IMR-90 (cell line): ENCODE measurements around the gene ZNF358.

Source experiments
- BHLHE40 ChIP-seq: fragments of 150-350 bp; IDR thresholded peaks from 2 replicates; pipeline ENCODE4 v1.6.1; 2016; ENCODE audit warnings: mild to moderate bottlenecking, low read depth, low read length
- CEBPB ChIP-seq: IDR thresholded peaks from 2 replicates; pipeline ENCODE4 v1.6.1; 2012; ENCODE audit warnings: low read depth, low read length, improper control_type of control experiment
- CTCF ChIP-seq: conservative IDR thresholded peaks from 2 replicates; pipeline ENCODE4 v1.5.1; 2012; ENCODE audit warnings: mild to moderate bottlenecking, low read depth, low read length, improper control_type of control experiment
- ELK1 ChIP-seq: fragments of 150-350 bp; IDR thresholded peaks from 2 replicates; pipeline ENCODE4 v1.6.1; 2016; ENCODE audit warnings: low read depth, mild to moderate bottlenecking, low read length, moderate library complexity, borderline replicate concordance
- POLR2A ChIP-seq: IDR thresholded peaks from 2 replicates; pipeline ENCODE4 v1.6.1; 2012; ENCODE audit warnings: mild to moderate bottlenecking, low read depth, low read length
- RAD21 ChIP-seq: IDR thresholded peaks from 2 replicates; pipeline ENCODE4 v1.6.1; 2012; ENCODE audit warnings: low read length, improper control_type of control experiment
- RCOR1 ChIP-seq: IDR thresholded peaks from 2 replicates; pipeline ENCODE4 v1.6.1; 2012; ENCODE audit warnings: mild to moderate bottlenecking, low read length, improper control_type of control experiment; ENCODE audit not compliant: insufficient replicate concordance
- RFX5 ChIP-seq: IDR thresholded peaks from 2 replicates; pipeline ENCODE4 v1.8.0; 2012; ENCODE audit warnings: low read depth, mild to moderate bottlenecking, low read length, moderate library complexity
- USF2 ChIP-seq: fragments of 150-350 bp; IDR thresholded peaks from 2 replicates; pipeline ENCODE4 v1.6.1; 2017; ENCODE audit warnings: mild to moderate bottlenecking, antibody characterized with exemption, low read length, low read depth

- no peak for TF ChIP-seq BHLHE40
- no peak for TF ChIP-seq POLR2A
- no peak for TF ChIP-seq CTCF
- no peak for TF ChIP-seq RFX5
- TF ChIP-seq ELK1, result no peak
- no peak for TF ChIP-seq RCOR1
- TF ChIP-seq CEBPB, result no peak
- TF ChIP-seq USF2, result no peak
- TF ChIP-seq RAD21, result no peak
Measured at GRCh38 chr19:7489609-7490044, 26.3 kb upstream of the ZNF358 start.
